ENCODE measurements around the gene ARHGEF2.

Gene ARHGEF2

DNA sequence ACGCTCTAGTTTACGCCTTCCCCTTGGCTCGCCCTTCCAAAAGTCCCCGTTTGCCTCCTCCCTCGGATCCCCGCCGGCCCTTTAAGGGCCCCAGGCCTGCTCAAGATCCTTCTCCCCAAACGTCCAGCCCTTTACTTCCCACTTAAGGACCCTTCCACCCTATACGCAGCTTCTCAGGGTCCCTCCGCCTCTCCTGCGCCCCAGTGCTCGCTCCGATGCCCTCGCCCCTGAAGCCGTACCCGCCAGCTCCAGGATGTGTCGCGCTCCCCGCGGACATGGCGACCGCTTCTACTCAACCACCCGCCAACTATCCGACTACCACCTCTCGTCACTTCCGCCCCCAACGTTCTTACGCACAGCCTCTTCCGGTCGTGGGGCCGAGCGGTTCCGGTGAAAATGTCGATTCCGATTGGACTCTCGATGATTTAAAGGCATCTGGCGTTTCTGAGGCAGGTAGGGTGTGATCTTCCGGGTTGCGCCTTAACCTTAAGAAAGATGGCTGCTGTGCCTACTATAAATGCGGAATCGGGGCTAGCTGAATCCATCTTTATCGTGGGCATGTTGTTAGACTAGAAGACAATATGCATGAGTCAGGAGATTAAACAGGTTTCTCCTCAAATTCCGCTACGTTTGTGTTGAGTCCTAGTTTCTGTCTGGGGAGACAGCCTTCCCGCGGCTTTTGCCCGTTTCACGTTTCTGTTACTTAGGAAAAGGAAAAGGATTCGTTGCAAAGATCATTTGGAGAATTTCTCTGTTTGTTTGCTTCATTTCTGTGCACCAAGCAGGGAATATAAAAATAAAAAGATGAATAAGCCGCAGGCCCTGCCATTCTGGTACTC, 44.0 kb downstream of the ARHGEF2 start, which contains the start of gene KHDC4:
TSS of gene KHDC4 (minus strand) at position 317 of the 839 bp plus-strand sequence. CDS start at position 277, 40 bp downstream.
- H3K27ac ChIP-seq (ENCODE audit: low read depth, low read length): peak within 1 kb of the TSS; percentile 83
- peaks cover 28% of the 10 kb centered on the region for H3K36me3 ChIP-seq (ENCODE audit: low read length)
- peaks cover 35% of the 10 kb centered on the region for H3F3A ChIP-seq (ENCODE audit: insufficient read depth)

DNA sequence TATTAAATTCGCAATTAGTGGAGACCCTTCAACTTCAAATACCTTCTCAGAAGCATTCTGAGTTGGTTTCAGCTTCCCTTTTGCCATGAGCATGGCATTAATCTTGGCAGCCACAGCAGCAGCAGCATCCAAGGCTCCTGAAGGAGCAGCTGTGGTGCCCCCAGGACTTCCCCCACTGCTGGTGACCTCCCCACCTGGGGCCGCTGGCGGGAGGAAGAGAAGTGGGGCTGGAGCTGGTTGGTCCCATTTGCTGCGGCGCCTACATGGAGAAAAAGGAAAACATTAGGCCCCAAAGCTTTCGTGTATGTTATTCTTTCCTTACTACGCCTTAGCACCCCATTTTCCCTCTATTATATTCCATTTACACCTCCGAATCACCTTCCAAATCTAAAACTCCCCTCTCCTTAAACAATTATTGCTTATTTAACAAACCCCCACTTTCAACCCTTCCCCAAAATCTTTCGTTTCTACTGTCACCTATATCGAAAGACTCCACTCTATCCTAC, 44.7 kb downstream of the ARHGEF2 start:
- Histone ChIP-seq H3K9ac (ENCODE audit: low read length) (peak overlapping the region; percentile 94), H3K9me3 (ENCODE audit: insufficient read depth, low read length) (no peaks in the 10 kb centered on the region), H3K4me2 (ENCODE audit: low read depth, low read length, poor library complexity, severe bottlenecking) (peak overlapping the region; percentile 88), H3K27ac (ENCODE audit: low read depth, low read length) (peak overlapping the region; percentile 68), H3K79me2 (ENCODE audit: insufficient read depth, low read length) (peaks cover 54% of the 10 kb centered on the region), H3K9me2 (replicated peaks; ENCODE audit: insufficient read depth, low read length) (no peaks in the 10 kb centered on the region), H4K20me1 (ENCODE audit: low read depth, low read length) (peaks cover 33% of the 10 kb centered on the region), H2AFZ (ENCODE audit: low read depth, low read length, severe bottlenecking) (no peak overlapping the region), H3K36me3 (ENCODE audit: low read length) (peaks cover 34% of the 10 kb centered on the region), H3F3A (ENCODE audit: insufficient read depth) (peaks cover 39% of the 10 kb centered on the region), H3K4me3 (ENCODE audit: insufficient read depth, low read length, poor library complexity, severe bottlenecking) (peak overlapping the region; percentile 93), H3K27me3 (ENCODE audit: low read length) (no peaks in the 10 kb centered on the region)
- no peak for TF ChIP-seq EZH2phosphoT487 (conservative IDR thresholded peaks at IDR 0.05; ENCODE audit: low read length)
- TF ChIP-seq, protein P1, sequence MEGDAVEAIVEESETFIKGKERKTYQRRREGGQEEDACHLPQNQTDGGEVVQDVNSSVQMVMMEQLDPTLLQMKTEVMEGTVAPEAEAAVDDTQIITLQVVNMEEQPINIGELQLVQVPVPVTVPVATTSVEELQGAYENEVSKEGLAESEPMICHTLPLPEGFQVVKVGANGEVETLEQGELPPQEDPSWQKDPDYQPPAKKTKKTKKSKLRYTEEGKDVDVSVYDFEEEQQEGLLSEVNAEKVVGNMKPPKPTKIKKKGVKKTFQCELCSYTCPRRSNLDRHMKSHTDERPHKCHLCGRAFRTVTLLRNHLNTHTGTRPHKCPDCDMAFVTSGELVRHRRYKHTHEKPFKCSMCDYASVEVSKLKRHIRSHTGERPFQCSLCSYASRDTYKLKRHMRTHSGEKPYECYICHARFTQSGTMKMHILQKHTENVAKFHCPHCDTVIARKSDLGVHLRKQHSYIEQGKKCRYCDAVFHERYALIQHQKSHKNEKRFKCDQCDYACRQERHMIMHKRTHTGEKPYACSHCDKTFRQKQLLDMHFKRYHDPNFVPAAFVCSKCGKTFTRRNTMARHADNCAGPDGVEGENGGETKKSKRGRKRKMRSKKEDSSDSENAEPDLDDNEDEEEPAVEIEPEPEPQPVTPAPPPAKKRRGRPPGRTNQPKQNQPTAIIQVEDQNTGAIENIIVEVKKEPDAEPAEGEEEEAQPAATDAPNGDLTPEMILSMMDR (IDR thresholded peaks at IDR 0.05; ENCODE audit: insufficient read depth, low read length, poor library complexity, severe bottlenecking): no peak

More for the DNA sequence above, 44.0 kb downstream of the ARHGEF2 start, which contains the start of gene KHDC4:
- Histone ChIP-seq H3K27me3 (ENCODE audit: low read length) (no peaks in the 10 kb centered on the region), H2AFZ (ENCODE audit: low read depth, low read length, severe bottlenecking) (peak within 1 kb of the TSS; percentile 91), H3K4me2 (ENCODE audit: low read depth, low read length, poor library complexity, severe bottlenecking) (peak within 1 kb of the TSS; percentile 99), H4K20me1 (ENCODE audit: low read depth, low read length) (peaks cover 29% of the 10 kb centered on the region), H3K79me2 (ENCODE audit: insufficient read depth, low read length) (peaks cover 47% of the 10 kb centered on the region), H3K9ac (ENCODE audit: low read length) (peak within 1 kb of the TSS; percentile 94), H3K9me2 (replicated peaks; ENCODE audit: insufficient read depth, low read length) (no peaks in the 10 kb centered on the region), H3K4me3 (ENCODE audit: insufficient read depth, low read length, poor library complexity, severe bottlenecking) (peak within 1 kb of the TSS; percentile 93), H3K9me3 (ENCODE audit: insufficient read depth, low read length) (no peaks in the 10 kb centered on the region)
- TF ChIP-seq EZH2phosphoT487 (conservative IDR thresholded peaks at IDR 0.05; ENCODE audit: low read length): no peak
- TF ChIP-seq, protein P1 (IDR thresholded peaks at IDR 0.05; ENCODE audit: insufficient read depth, low read length, poor library complexity, severe bottlenecking): no peak

DNA sequence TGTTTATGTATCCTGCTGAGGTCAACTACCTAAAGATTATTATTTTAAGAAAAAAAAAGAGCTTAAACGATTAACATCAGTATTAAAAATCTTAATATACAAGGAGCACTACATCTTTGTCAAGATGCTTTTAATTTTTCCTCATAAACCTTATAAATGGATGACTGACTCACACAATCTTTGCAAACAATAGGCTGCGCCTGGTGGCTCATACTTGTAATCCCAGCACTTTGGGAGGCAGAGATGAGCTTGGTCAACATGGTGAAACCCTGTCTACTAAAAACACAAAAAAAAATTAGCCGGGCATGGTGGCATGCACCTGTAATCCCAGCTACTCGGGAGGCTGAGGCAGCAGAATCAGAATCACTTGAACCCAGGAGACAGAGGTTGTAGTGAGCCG, 45.9 kb downstream of the ARHGEF2 start:
- H3K4me3 ChIP-seq (ENCODE audit: insufficient read depth, low read length, poor library complexity, severe bottlenecking): peak overlapping the region; percentile 93
- H2AFZ ChIP-seq (ENCODE audit: low read depth, low read length, severe bottlenecking): no peak overlapping the region
- H3K36me3 ChIP-seq (ENCODE audit: low read length): peaks cover 39% of the 10 kb centered on the region
- peaks cover 58% of the 10 kb centered on the region for H3K79me2 ChIP-seq (ENCODE audit: insufficient read depth, low read length)
- peaks cover 33% of the 10 kb centered on the region for H4K20me1 ChIP-seq (ENCODE audit: low read depth, low read length)
- peak overlapping the region; percentile 94 for H3K9ac ChIP-seq (ENCODE audit: low read length)
- TF ChIP-seq, protein P1 (IDR thresholded peaks at IDR 0.05; ENCODE audit: insufficient read depth, low read length, poor library complexity, severe bottlenecking): no peak
- TF ChIP-seq EZH2phosphoT487 (conservative IDR thresholded peaks at IDR 0.05; ENCODE audit: low read length): no peak
- H3F3A ChIP-seq (ENCODE audit: insufficient read depth): peaks cover 39% of the 10 kb centered on the region
- H3K9me3 ChIP-seq (ENCODE audit: insufficient read depth, low read length): no peaks in the 10 kb centered on the region
- H3K27ac ChIP-seq (ENCODE audit: low read depth, low read length): no peak overlapping the region
- no peaks in the 10 kb centered on the region for H3K27me3 ChIP-seq (ENCODE audit: low read length)
- no peaks in the 10 kb centered on the region for H3K9me2 ChIP-seq (replicated peaks; ENCODE audit: insufficient read depth, low read length)
- H3K4me2 ChIP-seq (ENCODE audit: low read depth, low read length, poor library complexity, severe bottlenecking): peak overlapping the region; percentile 88

All from SU-DHL-6 (cell line).